Activated T-cell treated with anti-CD3 and anti-CD28 coated beads, Interleukin-2, amount 50 U/mL, for 4 hours (primary cell): ENCODE results near the gene ZNF830. TPM values are rescaled to one million over a fixed set of nuclear protein-coding genes. Genes with fewer than 3 reads are reported as not detected.

ENCODE experiments used
- ATAC-seq, 2 donors: fragments of 200-7000 bp; cut with Tn5 transposase; one replicate each; pipeline ENCODE4 v1.10.0; 2021
- DNase-seq: peaks from one replicate; pipeline ENCODE4 v3.0.0-alpha.2; 2020
- H3K27me3 Mint-ChIP-seq: one replicate; pipeline ENCODE4 v1.8.0; 2021; ENCODE audit warnings: low read depth, mixed read lengths
- H3K36me3 Mint-ChIP-seq: one replicate; pipeline ENCODE4 v1.8.0; 2022; ENCODE audit warnings: mixed read lengths; ENCODE audit not compliant: insufficient read depth
- H3K4me1 Mint-ChIP-seq: one replicate; pipeline ENCODE4 v1.8.0; 2021; ENCODE audit warnings: low read depth, mixed read lengths
- H3K4me3 Mint-ChIP-seq: one replicate; pipeline ENCODE4 v1.8.0; 2021; ENCODE audit warnings: mild to moderate bottlenecking, moderate library complexity, mixed read lengths
- H3K9me3 Mint-ChIP-seq: one replicate; pipeline ENCODE4 v1.8.0; 2021; ENCODE audit warnings: mixed read lengths
- total RNA-seq, 3 donors: library from RNA; stranded (reverse); gene quantifications; one replicate each; pipeline ENCODE4 v1.2.1, GENCODE V29; 2021

ZNF830 gene
- total RNA-seq, 3 donors from 2014 or later = 22.7 to 24.5 (median 22.8) TPM

- Mint-ChIP-seq H3K4me1 (peaks cover 5% of the 10 kb centered on the region), H3K36me3 (peaks cover 38% of the 10 kb centered on the region), H3K4me3 (no peak overlapping the region), H3K9me3 (no peaks in the 10 kb centered on the region), H3K27me3 (no peaks in the 10 kb centered on the region)
- ATAC-seq (no peak), DNase-seq (no peak)
Measured at GRCh38 chr17:35001549-35001948, 40.2 kb downstream of the ZNF830 start.

DNA sequence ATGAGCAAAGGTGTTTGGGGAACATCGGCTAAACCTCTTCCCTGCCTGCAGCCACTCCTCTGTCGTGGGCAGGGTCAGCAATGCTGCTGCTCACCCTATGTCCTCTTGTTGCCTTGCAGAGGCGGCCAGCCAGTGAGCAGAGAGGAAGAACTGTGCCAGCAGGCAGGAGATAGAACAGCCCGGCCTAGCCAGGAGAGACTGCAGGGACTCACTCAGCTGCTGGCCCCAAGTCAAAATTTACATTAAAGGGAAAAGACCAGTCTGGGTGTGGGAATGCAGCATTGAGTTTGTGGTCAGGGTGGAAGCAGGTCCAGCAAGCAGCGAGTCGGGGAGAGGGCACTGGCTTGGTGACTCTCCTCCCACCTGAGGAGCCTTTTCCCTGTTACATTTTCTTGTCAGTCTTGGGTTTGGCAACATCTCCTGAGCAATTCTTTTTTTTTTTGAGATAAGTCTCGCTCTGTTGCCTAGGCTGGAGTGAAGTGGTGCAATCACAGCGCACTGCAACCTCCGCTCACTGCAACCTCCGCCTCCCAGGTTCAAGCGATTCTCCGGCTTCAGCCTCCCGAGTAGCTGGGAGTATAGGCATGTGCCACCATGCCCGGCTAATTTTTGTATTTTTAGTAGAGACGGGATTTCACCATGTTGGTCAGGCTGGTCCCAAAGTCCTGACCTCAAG, 41.7 kb downstream of the ZNF830 start:
- no peaks in the 10 kb centered on the region for H3K27me3 Mint-ChIP-seq
- no peak overlapping the region for H3K4me3 Mint-ChIP-seq
- peaks cover 39% of the 10 kb centered on the region for H3K36me3 Mint-ChIP-seq
- no peak for ATAC-seq
- peaks cover 7% of the 10 kb centered on the region for H3K4me1 Mint-ChIP-seq
- H3K9me3 Mint-ChIP-seq = no peaks in the 10 kb centered on the region
- no peak for DNase-seq

DNA sequence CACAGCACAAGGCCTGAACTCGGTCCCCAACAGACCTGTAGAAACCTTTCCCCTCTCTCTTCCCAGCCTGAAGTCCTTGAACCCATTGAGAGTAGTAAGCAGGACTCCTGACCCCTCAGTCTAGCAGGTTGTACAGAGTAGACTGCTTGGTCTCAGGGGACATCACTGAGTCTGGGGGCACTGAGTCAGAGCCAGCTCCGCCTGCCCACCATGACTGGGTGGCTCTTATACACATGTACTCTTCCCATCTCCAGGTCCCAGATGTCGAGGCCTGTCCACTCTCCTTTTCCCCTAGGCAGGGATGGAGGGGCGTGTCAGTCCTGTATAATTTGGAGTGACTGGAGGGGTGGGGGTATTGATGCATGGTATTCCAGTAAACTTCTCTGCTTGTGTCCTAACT, 42.4 kb downstream of the ZNF830 start:
- Mint-ChIP-seq H3K27me3 (no peaks in the 10 kb centered on the region), H3K4me3 (no peak overlapping the region), H3K36me3 (peaks cover 37% of the 10 kb centered on the region), H3K9me3 (no peaks in the 10 kb centered on the region), H3K4me1 (peaks cover 3% of the 10 kb centered on the region)
- DNase-seq (no peak), ATAC-seq (no peak)

DNA sequence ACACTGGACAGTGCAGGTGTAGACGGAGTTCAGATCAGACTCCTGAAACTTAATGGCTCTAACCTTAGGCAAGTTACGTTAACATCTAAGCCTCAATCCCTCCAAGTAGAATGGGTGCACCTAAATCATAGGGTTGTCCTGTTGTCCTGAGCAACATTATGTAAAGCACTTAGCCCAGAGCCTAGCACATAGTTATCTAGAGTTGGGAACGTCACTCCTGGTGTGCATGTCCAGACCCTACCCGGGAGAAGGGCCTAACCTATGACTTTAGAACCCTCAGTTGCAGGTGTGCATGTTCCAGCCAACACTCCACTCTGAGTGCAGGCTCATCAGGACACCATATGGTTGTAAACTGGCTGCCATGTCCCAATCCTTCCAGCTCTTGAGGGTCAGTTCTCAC, 45.0 kb downstream of the ZNF830 start:
- DNase-seq (no peak), ATAC-seq (no peak)
- no peaks in the 10 kb centered on the region for H3K9me3 Mint-ChIP-seq
- no peaks in the 10 kb centered on the region for H3K27me3 Mint-ChIP-seq
- H3K4me3 Mint-ChIP-seq = no peak overlapping the region
- H3K4me1 Mint-ChIP-seq = peaks cover 3% of the 10 kb centered on the region
- peaks cover 42% of the 10 kb centered on the region for H3K36me3 Mint-ChIP-seq

- Mint-ChIP-seq H3K4me3 (no peak overlapping the region), H3K9me3 (no peaks in the 10 kb centered on the region), H3K4me1 (peaks cover 3% of the 10 kb centered on the region), H3K36me3 (peaks cover 42% of the 10 kb centered on the region), H3K27me3 (no peaks in the 10 kb centered on the region)
- no peak for DNase-seq
- ATAC-seq = no peak
Measured at GRCh38 chr17:35006961-35007360, 45.6 kb downstream of the ZNF830 start.

- Mint-ChIP-seq H3K27me3 (no peaks in the 10 kb centered on the region), H3K4me3 (no peak overlapping the region), H3K4me1 (peaks cover 3% of the 10 kb centered on the region), H3K36me3 (peaks cover 40% of the 10 kb centered on the region), H3K9me3 (no peaks in the 10 kb centered on the region)
- DNase-seq = no peak
- ATAC-seq = no peak
Measured at GRCh38 chr17:35010093-35010492, 48.8 kb downstream of the ZNF830 start.

DNA sequence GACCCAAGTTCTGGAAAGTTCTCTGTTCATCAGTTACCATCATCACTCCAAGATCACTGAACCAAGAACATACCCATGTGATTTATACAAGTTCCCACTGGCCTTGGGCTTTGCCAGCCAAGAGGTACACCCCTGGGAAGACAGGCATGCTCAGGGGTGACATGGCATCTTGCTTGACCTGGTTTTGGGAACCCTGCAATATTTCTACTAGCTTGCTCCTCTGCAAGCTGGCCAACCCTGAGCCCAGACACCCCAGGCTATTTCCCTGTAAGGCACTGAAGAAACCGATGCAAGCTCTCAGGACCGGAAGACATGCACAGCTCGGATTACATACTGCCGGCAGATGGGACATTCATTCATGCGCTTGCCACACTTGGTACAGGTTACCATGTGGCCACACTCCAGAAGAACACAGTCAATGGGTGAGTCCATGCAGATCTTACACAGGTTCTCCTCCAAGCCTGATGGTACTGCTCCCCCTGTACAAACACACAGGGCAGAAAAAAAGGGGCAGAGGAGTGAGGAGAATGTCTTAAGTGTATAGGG, 50.4 kb downstream of the ZNF830 start:
- no peaks in the 10 kb centered on the region for H3K9me3 Mint-ChIP-seq
- H3K27me3 Mint-ChIP-seq = no peaks in the 10 kb centered on the region
- DNase-seq (no peak), ATAC-seq (no peak)
- peaks cover 50% of the 10 kb centered on the region for H3K36me3 Mint-ChIP-seq
- H3K4me1 Mint-ChIP-seq = peaks cover 3% of the 10 kb centered on the region
- H3K4me3 Mint-ChIP-seq = no peak overlapping the region

Other genes starting within 250 kb of the ZNF830 start
- gene CCT6B, start 80 bp upstream of the ZNF830 start, total RNA-seq = 1 to 10 TPM in 1 of 3 donors, under 1 TPM in 2; 0.51 to 1.0 (median 0.95) TPM
- gene LIG3, start 19.0 kb downstream of the ZNF830 start, total RNA-seq = 10 to 100 TPM; 54.3 to 63.9 (median 58.2) TPM
- gene RFFL, start 102.2 kb downstream of the ZNF830 start, total RNA-seq = 10 to 100 TPM; 19.6 to 28.2 (median 20.3) TPM
- 10 to 100 TPM; 20.6 to 24.5 (median 23.4) TPM for gene RAD51D, start 158.3 kb downstream of the ZNF830 start, total RNA-seq
- gene FNDC8, start 160.1 kb downstream of the ZNF830 start, total RNA-seq = not detected
- 10 to 100 TPM; 72.8 to 85.7 (median 85.3) TPM for gene NLE1, start 180.8 kb downstream of the ZNF830 start, total RNA-seq
- gene UNC45B, start 186.3 kb downstream of the ZNF830 start, total RNA-seq = not detected
- gene SLC35G3, start 232.9 kb downstream of the ZNF830 start, total RNA-seq = not detected